MM.1S (cell line): ENCODE data around the gene AP3B1.
"Not testable (repeated sequence)": the region's sequence is repeated elsewhere in the genome, so short reads cannot be mapped to it uniquely, and the experiment has no call there.

Source experiments
- DNase-seq: peaks from one replicate; pipeline ENCODE4 v3.0.0-alpha.2; 2015
- H2AFZ ChIP-seq: fragments of 300-600 bp; sonication (generic); 2 replicates; pipeline ENCODE4 v1.6.0; 2016; ENCODE audit warnings: antibody characterized with exemption, low read length
- H3F3A ChIP-seq: fragments of 300-600 bp; sonication (generic); 2 replicates; pipeline ENCODE4 v1.6.1; 2016; ENCODE audit warnings: mild to moderate bottlenecking, antibody characterized with exemption, low read length, moderate library complexity, mixed read lengths; ENCODE audit not compliant: insufficient read depth
- H3K27ac ChIP-seq: fragments of 300-600 bp; sonication (generic); 2 replicates; pipeline ENCODE4 v1.5.1; 2016; ENCODE audit warnings: mild to moderate bottlenecking, low read length
- H3K27me3 ChIP-seq: fragments of 300-600 bp; sonication (generic); replicated peaks from 2 replicates; pipeline ENCODE4 v1.6.0; 2016; ENCODE audit warnings: low read length; ENCODE audit not compliant: insufficient read depth
- H3K36me3 ChIP-seq: fragments of 300-600 bp; sonication (generic); replicated peaks from 2 replicates; pipeline ENCODE4 v1.6.1; 2016; ENCODE audit warnings: mild to moderate bottlenecking, low read length, mixed read lengths; ENCODE audit not compliant: insufficient read depth
- H3K4me1 ChIP-seq: fragments of 300-600 bp; sonication (generic); 2 replicates; pipeline ENCODE4 v1.6.1; 2016; ENCODE audit warnings: low read length, mixed read lengths
- H3K4me2 ChIP-seq: fragments of 300-600 bp; sonication (generic); 2 replicates; pipeline ENCODE4 v1.6.0; 2016; ENCODE audit warnings: low read depth, low read length
- H3K4me3 ChIP-seq: fragments of 300-600 bp; sonication (generic); 2 replicates; pipeline ENCODE4 v1.5.1; 2016; ENCODE audit warnings: low read length, mixed read lengths
- H3K79me2 ChIP-seq: fragments of 300-600 bp; sonication (generic); 2 replicates; pipeline ENCODE4 v1.6.1; 2016; ENCODE audit warnings: mixed run types, low read length, mixed read lengths
- H3K9ac ChIP-seq: fragments of 300-600 bp; sonication (generic); 2 replicates; pipeline ENCODE4 v1.6.1; 2016; ENCODE audit warnings: low read length, mixed read lengths
- H3K9me2 ChIP-seq: fragments of 300-600 bp; sonication (generic); replicated peaks from 2 replicates; pipeline ENCODE4 v1.6.1; 2016; ENCODE audit warnings: mild to moderate bottlenecking, low read length, mixed read lengths; ENCODE audit not compliant: insufficient read depth
- H3K9me3 ChIP-seq: fragments of 300-600 bp; sonication (generic); replicated peaks from 2 replicates; pipeline ENCODE4 v1.6.1; 2016; ENCODE audit warnings: mild to moderate bottlenecking, low read length, mixed read lengths; ENCODE audit not compliant: insufficient read depth
- H4K20me1 ChIP-seq: fragments of 300-600 bp; sonication (generic); 2 replicates; pipeline ENCODE4 v1.6.1; 2016; ENCODE audit warnings: mild to moderate bottlenecking, low read length, moderate library complexity, mixed read lengths; ENCODE audit not compliant: insufficient read depth
- EZH2 ChIP-seq: fragments of 300-600 bp; sonication (generic); optimal IDR thresholded peaks from 2 replicates; pipeline ENCODE3; 2017; ENCODE audit warnings: low read depth, mild to moderate bottlenecking, antibody characterized with exemption, low read length, mixed read lengths
- EZH2phosphoT487 ChIP-seq: fragments of 300-600 bp; sonication (generic); IDR thresholded peaks from 2 replicates; pipeline ENCODE4 v1.6.1; 2018; ENCODE audit warnings: antibody characterized with exemption, low read length
- TF ChIP-seq, protein P1 (sequence below): fragments of 300-600 bp; sonication (generic); IDR thresholded peaks from 2 replicates; pipeline ENCODE4 v1.5.1; 2016; ENCODE audit warnings: antibody characterized with exemption, low read length, mixed read lengths

The AP3B1 gene

DNA sequence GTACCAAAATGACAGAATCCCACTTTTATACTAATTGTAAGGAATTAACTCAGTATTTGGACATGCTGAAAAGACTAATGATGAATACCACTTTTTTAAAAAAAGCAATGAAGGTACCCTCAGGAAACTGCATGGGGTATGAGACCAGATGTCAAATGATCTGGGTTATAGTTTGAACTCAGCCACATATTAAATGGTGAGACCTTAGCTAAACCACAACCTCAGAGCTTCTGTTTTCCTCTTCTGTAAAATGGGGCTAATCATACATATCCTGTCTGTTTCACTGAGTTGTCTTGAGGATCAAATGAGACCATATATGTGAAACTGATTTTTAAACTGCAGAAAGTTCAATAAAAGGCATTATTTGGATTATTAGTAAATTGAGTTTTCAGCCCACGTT is 238.4 kb downstream of the AP3B1 start:
- no peaks in the 10 kb centered on the region for H3K27me3 ChIP-seq
- H3K4me1 ChIP-seq = no peaks in the 10 kb centered on the region
- TF ChIP-seq, protein P1, sequence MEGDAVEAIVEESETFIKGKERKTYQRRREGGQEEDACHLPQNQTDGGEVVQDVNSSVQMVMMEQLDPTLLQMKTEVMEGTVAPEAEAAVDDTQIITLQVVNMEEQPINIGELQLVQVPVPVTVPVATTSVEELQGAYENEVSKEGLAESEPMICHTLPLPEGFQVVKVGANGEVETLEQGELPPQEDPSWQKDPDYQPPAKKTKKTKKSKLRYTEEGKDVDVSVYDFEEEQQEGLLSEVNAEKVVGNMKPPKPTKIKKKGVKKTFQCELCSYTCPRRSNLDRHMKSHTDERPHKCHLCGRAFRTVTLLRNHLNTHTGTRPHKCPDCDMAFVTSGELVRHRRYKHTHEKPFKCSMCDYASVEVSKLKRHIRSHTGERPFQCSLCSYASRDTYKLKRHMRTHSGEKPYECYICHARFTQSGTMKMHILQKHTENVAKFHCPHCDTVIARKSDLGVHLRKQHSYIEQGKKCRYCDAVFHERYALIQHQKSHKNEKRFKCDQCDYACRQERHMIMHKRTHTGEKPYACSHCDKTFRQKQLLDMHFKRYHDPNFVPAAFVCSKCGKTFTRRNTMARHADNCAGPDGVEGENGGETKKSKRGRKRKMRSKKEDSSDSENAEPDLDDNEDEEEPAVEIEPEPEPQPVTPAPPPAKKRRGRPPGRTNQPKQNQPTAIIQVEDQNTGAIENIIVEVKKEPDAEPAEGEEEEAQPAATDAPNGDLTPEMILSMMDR = no peak
- TF ChIP-seq EZH2 (no peak), EZH2phosphoT487 (no peak)
- H3K27ac ChIP-seq = no peak overlapping the region
- no peak for DNase-seq
- no peak overlapping the region for H2AFZ ChIP-seq
- H3F3A ChIP-seq = no peaks in the 10 kb centered on the region
- no peaks in the 10 kb centered on the region for H3K79me2 ChIP-seq
- H3K4me2 ChIP-seq = no peak overlapping the region
- no peak overlapping the region for H3K9ac ChIP-seq
- H3K4me3 ChIP-seq = no peak overlapping the region
- H3K9me3 ChIP-seq = no peaks in the 10 kb centered on the region
- no peaks in the 10 kb centered on the region for H3K36me3 ChIP-seq
- H3K9me2 ChIP-seq = no peaks in the 10 kb centered on the region
- H4K20me1 ChIP-seq = no peaks in the 10 kb centered on the region

DNA sequence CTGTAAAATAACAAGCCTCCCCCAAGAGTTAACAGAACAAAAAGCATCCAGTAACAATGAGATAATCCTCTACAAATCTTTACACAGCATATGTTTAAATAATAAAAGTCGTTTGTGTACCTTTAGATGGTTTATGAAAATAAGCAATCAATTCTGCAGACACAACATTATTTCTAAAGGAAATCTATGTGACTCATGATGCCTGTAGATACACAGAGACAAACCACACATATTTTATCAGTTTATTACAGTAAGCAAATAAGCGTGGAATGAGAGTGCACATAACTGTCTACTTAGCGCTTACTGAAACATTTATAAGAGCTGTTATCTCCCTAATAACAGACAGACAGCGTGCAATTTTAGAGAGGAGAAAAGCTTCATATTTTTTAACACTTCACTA is 243.6 kb downstream of the AP3B1 start:
- Histone ChIP-seq H3F3A (no peaks in the 10 kb centered on the region), H3K4me1 (no peaks in the 10 kb centered on the region), H3K79me2 (no peaks in the 10 kb centered on the region), H3K4me2 (no peak overlapping the region), H3K27me3 (no peaks in the 10 kb centered on the region), H3K9me3 (no peaks in the 10 kb centered on the region), H3K9ac (no peak overlapping the region), H3K36me3 (no peaks in the 10 kb centered on the region), H2AFZ (no peak overlapping the region), H3K4me3 (no peak overlapping the region), H4K20me1 (no peaks in the 10 kb centered on the region), H3K27ac (no peak overlapping the region), H3K9me2 (no peaks in the 10 kb centered on the region)
- DNase-seq = no peak
- TF ChIP-seq EZH2 = no peak
- no peak for TF ChIP-seq EZH2phosphoT487
- TF ChIP-seq, protein P1 = no peak

DNA sequence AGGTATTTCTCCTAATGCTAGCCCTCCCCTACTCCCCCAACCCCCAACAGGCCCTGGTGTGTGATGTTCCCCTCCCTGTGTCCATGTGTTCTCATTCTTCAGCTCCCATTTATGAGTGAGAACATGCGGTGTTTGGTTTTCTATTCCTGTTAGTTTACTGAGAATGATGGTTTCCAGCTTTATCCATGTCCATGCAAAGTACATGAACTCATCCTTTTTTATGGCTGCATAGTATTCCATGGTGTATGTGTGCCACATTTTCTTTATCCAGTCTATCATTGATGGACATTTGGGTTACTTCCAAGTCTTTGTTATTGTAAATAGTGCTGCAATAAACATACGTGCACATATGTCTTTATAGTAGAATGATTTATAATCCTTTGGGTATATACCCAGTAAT is 247.7 kb downstream of the AP3B1 start:
- H3K4me2 ChIP-seq, DNase-seq, H2AFZ ChIP-seq, H4K20me1 ChIP-seq, H3K36me3 ChIP-seq, H3K27ac ChIP-seq, H3K9ac ChIP-seq, H3K9me2 ChIP-seq, H3K4me1 ChIP-seq, H3K9me3 ChIP-seq, H3K4me3 ChIP-seq, H3K79me2 ChIP-seq, H3F3A ChIP-seq, H3K27me3 ChIP-seq: not testable (repeated sequence)

DNA sequence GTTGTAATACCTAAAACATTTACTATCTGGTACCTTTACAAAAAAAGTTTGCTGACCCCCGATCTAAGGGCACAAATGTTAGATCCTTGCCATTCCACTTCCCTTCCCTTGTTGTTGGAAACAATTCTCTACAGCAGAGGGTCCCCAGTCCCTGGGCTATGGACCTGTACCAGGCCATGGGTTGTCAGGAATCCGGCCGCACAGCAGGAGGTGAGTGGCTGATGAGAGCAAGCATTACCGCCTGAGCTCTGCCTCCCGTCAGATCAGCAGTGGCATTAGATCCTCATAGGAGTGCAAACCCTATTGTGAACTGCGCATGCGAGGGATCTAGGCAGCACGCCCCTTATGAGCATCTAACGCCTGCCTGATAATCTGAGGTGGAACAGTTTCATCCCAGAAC is 248.5 kb downstream of the AP3B1 start:
- no peak overlapping the region for H3K27ac ChIP-seq
- no peaks in the 10 kb centered on the region for H3K9me2 ChIP-seq
- H3K36me3 ChIP-seq = no peaks in the 10 kb centered on the region
- H3K9ac ChIP-seq = no peak overlapping the region
- H3K27me3 ChIP-seq = no peaks in the 10 kb centered on the region
- H3K4me3 ChIP-seq = no peak overlapping the region
- no peaks in the 10 kb centered on the region for H3K4me1 ChIP-seq
- H3K9me3 ChIP-seq = no peaks in the 10 kb centered on the region
- H3F3A ChIP-seq = no peaks in the 10 kb centered on the region
- H3K79me2 ChIP-seq = no peaks in the 10 kb centered on the region
- no peak overlapping the region for H2AFZ ChIP-seq
- no peak for DNase-seq
- TF ChIP-seq EZH2phosphoT487 = no peak
- no peak for TF ChIP-seq EZH2
- TF ChIP-seq, protein P1 = no peak
- H3K4me2 ChIP-seq = no peak overlapping the region
- no peaks in the 10 kb centered on the region for H4K20me1 ChIP-seq
